ENCODE measurements around the gene NANP. TPM values are rescaled to one million over a fixed set of nuclear protein-coding genes. Genes with fewer than 3 reads are reported as not detected.

NANP gene
- total and polyA plus RNA-seq, 9 of the 15 experiments (the other 6 are each of a cell fraction or from before 2014, with no cell fraction given) = 5.4 to 8.4 (median 6.9) TPM

- TF ChIP-seq SFPQ (IDR thresholded peaks at IDR 0.05; ENCODE audit: low read depth, low read length) (no peak), IFI16 (CRISPR knock-in tag; IDR thresholded peaks at IDR 0.05) (no peak), RBM22 (IDR thresholded peaks at IDR 0.05; ENCODE audit: low read depth, low read length, poor library complexity, severe bottlenecking) (no peak), MED1 (CRISPR knock-in tag; IDR thresholded peaks at IDR 0.05; ENCODE audit: borderline replicate concordance) (no peak), MTA1 (IDR thresholded peaks at IDR 0.05; ENCODE audit: borderline replicate concordance) (peak; percentile 76), ZNF12 (CRISPR knock-in tag; IDR thresholded peaks at IDR 0.05) (no peak), TCF7 (IDR thresholded peaks at IDR 0.05; ENCODE audit: borderline replicate concordance) (no peak), FOXA3 (CRISPR knock-in tag; conservative IDR thresholded peaks at IDR 0.05 in 1 of 2, IDR thresholded peaks at IDR 0.05 in 1 of 2) (no peak), MBD2 (IDR thresholded peaks at IDR 0.05; ENCODE audit: borderline replicate concordance, low read depth) (no peak; the same call in 1 of the 2 replicates), MYBL2 (IDR thresholded peaks at IDR 0.05; ENCODE audit: low read depth) (no peak), MYBL2 (CRISPR knock-in tag; IDR thresholded peaks at IDR 0.05; ENCODE audit: borderline replicate concordance) (no peak), ARID2 (IDR thresholded peaks at IDR 0.05) (no peak), CBFA2T3 (IDR thresholded peaks at IDR 0.05) (no peak), HNRNPLL (IDR thresholded peaks at IDR 0.05; ENCODE audit: low read depth, low read length, poor library complexity, severe bottlenecking) (no peak), ZNF668 (CRISPR knock-in tag; IDR thresholded peaks at IDR 0.05) (no peak), SIN3B (IDR thresholded peaks at IDR 0.05; ENCODE audit: low read depth) (0 out of 2 replicates have a peak, but pooled peaks have one; percentile 43), ETV1 (tag; conservative IDR thresholded peaks at IDR 0.05; ENCODE audit: low read depth) (peak; percentile 72; the same call in 1 of the 2 replicates), MEIS2 (IDR thresholded peaks at IDR 0.05; ENCODE audit: partially characterized antibody) (peak; percentile 89), POLR2A (conservative IDR thresholded peaks at IDR 0.05) (peak; percentile 92), CHD1 (IDR thresholded peaks at IDR 0.05; ENCODE audit: low read length) (peak; percentile 67), MXI1 (IDR thresholded peaks at IDR 0.05; ENCODE audit: low read depth, low read length) (no peak), ZNF212 (CRISPR knock-in tag; IDR thresholded peaks at IDR 0.05) (no peak), PML (IDR thresholded peaks at IDR 0.05; ENCODE audit: low read length) (no peak), CC2D1A (IDR thresholded peaks at IDR 0.05) (no peak), ZNF217 (CRISPR knock-in tag; IDR thresholded peaks at IDR 0.05) (no peak), ZNF146 (CRISPR knock-in tag; IDR thresholded peaks at IDR 0.05; ENCODE audit: unreplicated experiment) (no peak), KHSRP (IDR thresholded peaks at IDR 0.05) (no peak), ZNF766 (CRISPR knock-in tag; conservative IDR thresholded peaks at IDR 0.05) (no peak; the same call in 1 of the 2 replicates), TRIM25 (IDR thresholded peaks at IDR 0.05; ENCODE audit: borderline replicate concordance) (no peak)
Measured at GRCh38 chr20:25623736-25624499, at the start of gene NANP (continued).
